ENCODE data around the gene GRAMD1A.

Gene GRAMD1A

DNA sequence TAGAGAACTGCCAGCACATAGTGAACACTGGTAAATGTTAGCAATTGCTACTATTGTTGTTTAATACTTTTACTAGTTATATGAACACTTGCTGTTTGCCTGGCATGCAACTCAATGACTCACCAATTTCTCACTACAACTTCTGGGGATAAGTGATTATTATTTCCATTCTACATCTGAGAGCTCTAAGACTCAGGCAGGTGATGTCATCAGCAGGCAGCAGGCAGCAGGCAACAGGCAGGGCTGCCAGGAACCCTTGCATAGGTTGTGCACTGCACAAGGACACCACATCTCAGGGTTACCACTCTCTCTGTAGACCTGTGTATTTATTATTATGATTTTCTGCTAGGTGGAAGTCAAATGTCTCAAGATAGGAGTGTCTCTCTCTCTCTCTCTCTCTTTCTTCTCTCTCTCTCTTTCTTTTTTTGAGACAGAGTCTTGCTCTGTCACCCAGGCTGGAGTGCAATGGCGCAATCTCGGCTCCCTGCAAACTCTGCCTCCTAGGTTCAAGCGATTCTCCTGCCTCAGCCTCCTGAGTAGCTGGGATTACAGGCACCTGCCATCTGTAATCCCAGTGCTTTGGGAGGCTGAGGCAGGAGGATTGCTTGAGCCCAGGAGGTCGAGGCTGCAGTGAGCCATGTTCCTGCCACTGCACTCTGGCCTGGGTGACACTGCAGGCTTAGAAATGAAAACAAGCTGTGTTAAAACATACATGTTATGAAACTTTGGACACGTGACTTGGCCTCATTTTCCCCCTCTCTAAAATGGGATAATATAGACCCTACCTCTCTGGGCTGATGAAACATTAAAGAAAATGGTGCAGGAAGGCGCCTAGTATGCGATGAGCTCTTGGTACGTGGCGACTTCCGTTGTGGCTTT lies 64.1 kb downstream of the GRAMD1A start:
- Histone ChIP-seq H3K4me2 (ENCODE audit: low read depth, low read length, poor library complexity, severe bottlenecking) (no peak overlapping the region), H3F3A (ENCODE audit: low read depth) (no peaks in the 10 kb centered on the region), H3K4me1 (ENCODE audit: insufficient read depth, low read length, poor library complexity, severe bottlenecking) (no peaks in the 10 kb centered on the region)

DNA sequence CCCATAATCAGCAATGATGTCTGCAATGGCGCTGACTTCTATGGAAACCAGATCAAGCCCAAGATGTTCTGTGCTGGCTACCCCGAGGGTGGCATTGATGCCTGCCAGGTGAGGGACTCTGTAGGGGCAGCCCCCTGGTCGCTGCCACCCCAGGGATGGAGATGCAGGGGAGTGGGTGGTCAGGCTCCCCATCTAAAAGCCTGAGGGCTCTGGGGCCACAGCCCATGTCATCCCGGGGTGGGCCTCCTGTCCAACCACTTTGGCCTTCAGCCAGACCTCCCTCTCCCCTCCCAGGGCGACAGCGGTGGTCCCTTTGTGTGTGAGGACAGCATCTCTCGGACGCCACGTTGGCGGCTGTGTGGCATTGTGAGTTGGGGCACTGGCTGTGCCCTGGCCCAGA lies 65.5 kb downstream of the GRAMD1A start:
- Histone ChIP-seq H3F3A (ENCODE audit: low read depth) (no peaks in the 10 kb centered on the region), H4K20me1 (ENCODE audit: insufficient read depth, low read length, poor library complexity, severe bottlenecking) (no peaks in the 10 kb centered on the region), H3K9ac (ENCODE audit: low read depth, low read length, poor library complexity, severe bottlenecking) (no peak overlapping the region), H3K4me2 (ENCODE audit: low read depth, low read length, poor library complexity, severe bottlenecking) (no peak overlapping the region), H3K4me3 (ENCODE audit: low read length, poor library complexity, severe bottlenecking) (no peak overlapping the region), H3K79me2 (ENCODE audit: insufficient read depth, low read length) (no peaks in the 10 kb centered on the region), H2AFZ (ENCODE audit: low read length) (no peak overlapping the region), H3K36me3 (ENCODE audit: insufficient read depth, low read length) (no peaks in the 10 kb centered on the region), H3K27me3 (ENCODE audit: insufficient read depth, low read length, poor library complexity, severe bottlenecking) (no peaks in the 10 kb centered on the region), H3K9me3 (ENCODE audit: insufficient read depth, low read depth, low read length) (no peaks in the 10 kb centered on the region), H3K9me2 (replicated peaks; ENCODE audit: low read depth, low read length) (no peaks in the 10 kb centered on the region), H3K4me1 (ENCODE audit: insufficient read depth, low read length, poor library complexity, severe bottlenecking) (no peaks in the 10 kb centered on the region)
- TF ChIP-seq, protein P1, sequence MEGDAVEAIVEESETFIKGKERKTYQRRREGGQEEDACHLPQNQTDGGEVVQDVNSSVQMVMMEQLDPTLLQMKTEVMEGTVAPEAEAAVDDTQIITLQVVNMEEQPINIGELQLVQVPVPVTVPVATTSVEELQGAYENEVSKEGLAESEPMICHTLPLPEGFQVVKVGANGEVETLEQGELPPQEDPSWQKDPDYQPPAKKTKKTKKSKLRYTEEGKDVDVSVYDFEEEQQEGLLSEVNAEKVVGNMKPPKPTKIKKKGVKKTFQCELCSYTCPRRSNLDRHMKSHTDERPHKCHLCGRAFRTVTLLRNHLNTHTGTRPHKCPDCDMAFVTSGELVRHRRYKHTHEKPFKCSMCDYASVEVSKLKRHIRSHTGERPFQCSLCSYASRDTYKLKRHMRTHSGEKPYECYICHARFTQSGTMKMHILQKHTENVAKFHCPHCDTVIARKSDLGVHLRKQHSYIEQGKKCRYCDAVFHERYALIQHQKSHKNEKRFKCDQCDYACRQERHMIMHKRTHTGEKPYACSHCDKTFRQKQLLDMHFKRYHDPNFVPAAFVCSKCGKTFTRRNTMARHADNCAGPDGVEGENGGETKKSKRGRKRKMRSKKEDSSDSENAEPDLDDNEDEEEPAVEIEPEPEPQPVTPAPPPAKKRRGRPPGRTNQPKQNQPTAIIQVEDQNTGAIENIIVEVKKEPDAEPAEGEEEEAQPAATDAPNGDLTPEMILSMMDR (conservative IDR thresholded peaks at IDR 0.05; ENCODE audit: low read length): no peak
- TF ChIP-seq EZH2phosphoT487 (IDR thresholded peaks at IDR 0.05; ENCODE audit: borderline replicate concordance): no peak

More for the DNA sequence above, 64.1 kb downstream of the GRAMD1A start:
- no peaks in the 10 kb centered on the region for H3K9me3 ChIP-seq (ENCODE audit: insufficient read depth, low read depth, low read length)
- no peak overlapping the region for H2AFZ ChIP-seq (ENCODE audit: low read length)
- H4K20me1 ChIP-seq (ENCODE audit: insufficient read depth, low read length, poor library complexity, severe bottlenecking): no peaks in the 10 kb centered on the region
- H3K79me2 ChIP-seq (ENCODE audit: insufficient read depth, low read length): no peaks in the 10 kb centered on the region
- no peaks in the 10 kb centered on the region for H3K36me3 ChIP-seq (ENCODE audit: insufficient read depth, low read length)
- no peaks in the 10 kb centered on the region for H3K9me2 ChIP-seq (replicated peaks; ENCODE audit: low read depth, low read length)
- H3K27me3 ChIP-seq (ENCODE audit: insufficient read depth, low read length, poor library complexity, severe bottlenecking): no peaks in the 10 kb centered on the region
- no peak overlapping the region for H3K9ac ChIP-seq (ENCODE audit: low read depth, low read length, poor library complexity, severe bottlenecking)
- no peak for TF ChIP-seq EZH2phosphoT487 (IDR thresholded peaks at IDR 0.05; ENCODE audit: borderline replicate concordance)
- TF ChIP-seq, protein P1 (conservative IDR thresholded peaks at IDR 0.05; ENCODE audit: low read length): no peak
- no peak overlapping the region for H3K4me3 ChIP-seq (ENCODE audit: low read length, poor library complexity, severe bottlenecking)

DNA sequence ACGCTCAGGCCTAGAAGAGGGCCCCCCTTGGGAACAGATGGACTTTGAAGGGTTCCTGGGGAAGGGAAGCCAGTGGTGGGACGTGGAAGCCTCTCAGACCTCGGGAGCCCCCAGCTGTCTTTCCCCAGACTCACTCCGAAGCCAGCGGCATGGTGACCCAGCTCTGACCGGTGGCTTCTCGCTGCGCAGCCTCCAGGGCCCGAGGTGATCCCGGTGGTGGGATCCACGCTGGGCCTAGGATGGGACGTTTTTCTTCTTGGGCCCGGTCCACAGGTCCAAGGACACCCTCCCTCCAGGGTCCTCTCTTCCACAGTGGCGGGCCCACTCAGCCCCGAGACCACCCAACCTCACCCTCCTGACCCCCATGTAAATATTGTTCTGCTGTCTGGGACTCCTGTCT lies 66.0 kb downstream of the GRAMD1A start:
- H3K36me3 ChIP-seq (ENCODE audit: insufficient read depth, low read length): no peaks in the 10 kb centered on the region
- H3K9me3 ChIP-seq (ENCODE audit: insufficient read depth, low read depth, low read length): no peaks in the 10 kb centered on the region
- H3F3A ChIP-seq (ENCODE audit: low read depth): no peaks in the 10 kb centered on the region
- H2AFZ ChIP-seq (ENCODE audit: low read length): no peak overlapping the region
- no peak overlapping the region for H3K9ac ChIP-seq (ENCODE audit: low read depth, low read length, poor library complexity, severe bottlenecking)
- H4K20me1 ChIP-seq (ENCODE audit: insufficient read depth, low read length, poor library complexity, severe bottlenecking): no peaks in the 10 kb centered on the region
- H3K4me3 ChIP-seq (ENCODE audit: low read length, poor library complexity, severe bottlenecking): no peak overlapping the region
- no peaks in the 10 kb centered on the region for H3K79me2 ChIP-seq (ENCODE audit: insufficient read depth, low read length)
- H3K4me1 ChIP-seq (ENCODE audit: insufficient read depth, low read length, poor library complexity, severe bottlenecking): no peaks in the 10 kb centered on the region
- no peak overlapping the region for H3K4me2 ChIP-seq (ENCODE audit: low read depth, low read length, poor library complexity, severe bottlenecking)
- TF ChIP-seq, protein P1 (conservative IDR thresholded peaks at IDR 0.05; ENCODE audit: low read length): no peak
- no peaks in the 10 kb centered on the region for H3K27me3 ChIP-seq (ENCODE audit: insufficient read depth, low read length, poor library complexity, severe bottlenecking)
- H3K9me2 ChIP-seq (replicated peaks; ENCODE audit: low read depth, low read length): no peaks in the 10 kb centered on the region
